Stimulated activated CD8-positive, alpha-beta memory T cell treated with anti-CD3 and anti-CD28 coated beads, Interleukin-7, amount 100 ng/mL, for 1 hour (primary cell): ENCODE results near the gene ROS1.
"Not testable (repeated sequence)": the region's sequence is repeated elsewhere in the genome, so short reads cannot be mapped to it uniquely, and the experiment has no call there.

ENCODE experiments used
- DNase-seq, 2 donors: peaks; one replicate each; pipeline ENCODE4 v3.0.0-alpha.2; 2020; ENCODE audit warnings: low read depth in 2 of 2

The ROS1 gene

DNA sequence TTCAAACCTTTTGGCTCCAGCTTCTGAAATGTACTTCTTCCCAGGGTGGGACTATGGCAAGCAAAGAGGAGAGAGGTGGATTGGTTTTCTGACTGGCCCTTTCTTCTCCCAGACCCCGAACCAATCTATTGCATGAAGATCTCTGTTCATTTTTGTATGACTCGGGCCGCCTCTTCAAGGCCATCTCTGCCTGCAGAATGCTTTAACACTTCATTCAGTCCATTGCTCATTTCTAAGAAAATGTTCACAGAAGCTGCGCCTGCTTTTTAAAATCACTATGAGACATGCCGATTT, 158.7 kb downstream of the ROS1 start:
- DNase-seq: no peak

DNA sequence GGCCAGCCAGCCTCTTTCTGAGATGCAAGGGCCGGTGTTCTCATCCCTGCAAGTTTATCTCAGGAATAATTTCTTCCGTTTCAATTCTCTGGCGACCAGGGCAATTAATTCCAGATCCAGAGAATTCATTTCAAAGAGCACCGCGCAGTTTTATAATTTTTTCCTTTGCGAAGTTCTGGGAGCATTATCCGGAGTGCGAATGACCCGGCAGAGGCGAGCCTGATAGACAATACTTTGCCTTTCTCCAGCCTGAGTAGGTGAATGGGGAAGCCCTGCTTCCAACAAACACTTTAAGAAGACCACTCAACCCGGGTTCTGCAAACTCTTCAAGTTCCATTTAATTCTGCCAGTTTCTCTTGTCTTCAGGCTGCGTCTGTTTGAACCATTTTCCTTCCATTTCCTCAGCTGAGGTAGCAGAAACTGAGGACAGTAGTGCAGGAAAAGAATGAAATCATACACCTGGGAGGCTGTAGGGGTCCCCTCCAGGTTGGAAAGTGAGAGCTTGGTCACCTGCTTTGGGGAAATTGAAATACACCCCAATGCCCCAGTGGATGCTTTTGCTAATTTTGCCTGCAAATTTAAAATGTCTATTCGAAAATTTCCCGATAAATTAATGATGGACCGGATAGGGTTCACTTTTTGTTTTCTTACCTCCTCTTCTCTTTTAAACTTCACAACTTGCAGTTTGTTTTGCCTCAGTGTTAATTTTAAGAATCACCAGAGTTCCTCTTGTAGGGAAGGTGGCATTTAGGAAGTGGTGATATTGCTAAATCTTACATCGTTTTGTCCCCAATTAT, 159.3 kb downstream of the ROS1 start:
- DNase-seq: no peak

DNA sequence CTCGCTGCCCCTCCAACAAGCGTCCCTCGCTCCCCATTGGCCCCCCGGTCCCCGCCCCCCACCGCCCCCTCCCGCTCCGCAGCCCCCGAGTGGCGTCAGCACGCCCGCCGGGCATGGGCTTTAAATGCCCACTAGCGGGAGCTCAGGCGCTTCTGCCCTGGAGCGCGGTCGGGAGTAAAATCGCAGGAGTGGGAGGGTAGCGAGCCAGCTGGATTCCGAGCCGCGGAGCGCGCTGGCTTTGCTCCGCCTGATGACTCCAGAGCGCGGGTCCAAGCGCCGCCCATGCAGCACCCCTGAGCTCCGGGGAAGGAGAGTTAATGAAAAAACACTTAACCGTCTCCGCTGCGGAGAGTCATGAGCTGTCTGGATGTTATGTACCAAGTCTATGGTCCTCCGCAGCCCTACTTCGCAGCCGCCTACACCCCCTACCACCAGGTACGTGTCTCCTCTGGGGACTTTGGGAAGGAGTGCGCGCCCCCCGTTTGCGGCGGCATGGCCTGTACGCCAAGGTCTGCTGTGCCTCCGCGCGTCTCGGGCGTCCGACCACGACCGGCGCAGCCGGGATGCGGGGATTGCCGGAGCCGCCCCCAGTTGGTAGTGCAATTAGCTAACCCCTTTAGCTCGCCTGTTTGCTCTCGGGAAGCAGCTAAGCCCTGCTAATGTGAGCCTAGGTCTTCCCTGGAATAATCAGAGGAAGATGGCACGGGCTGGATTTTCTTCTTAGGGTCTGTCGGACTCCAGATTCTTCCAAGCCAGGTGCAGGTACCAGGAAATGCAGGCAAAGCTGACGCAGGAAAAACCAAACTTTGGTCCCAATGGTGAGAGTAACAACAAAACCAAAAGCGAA, 160.1 kb downstream of the ROS1 start, which contains the start of gene VGLL2:
Gene VGLL2 (plus strand): TSS at position 149 of the 847 bp plus-strand sequence. CDS start 206 bp downstream, at position 355.
- DNase-seq: no peak

DNA sequence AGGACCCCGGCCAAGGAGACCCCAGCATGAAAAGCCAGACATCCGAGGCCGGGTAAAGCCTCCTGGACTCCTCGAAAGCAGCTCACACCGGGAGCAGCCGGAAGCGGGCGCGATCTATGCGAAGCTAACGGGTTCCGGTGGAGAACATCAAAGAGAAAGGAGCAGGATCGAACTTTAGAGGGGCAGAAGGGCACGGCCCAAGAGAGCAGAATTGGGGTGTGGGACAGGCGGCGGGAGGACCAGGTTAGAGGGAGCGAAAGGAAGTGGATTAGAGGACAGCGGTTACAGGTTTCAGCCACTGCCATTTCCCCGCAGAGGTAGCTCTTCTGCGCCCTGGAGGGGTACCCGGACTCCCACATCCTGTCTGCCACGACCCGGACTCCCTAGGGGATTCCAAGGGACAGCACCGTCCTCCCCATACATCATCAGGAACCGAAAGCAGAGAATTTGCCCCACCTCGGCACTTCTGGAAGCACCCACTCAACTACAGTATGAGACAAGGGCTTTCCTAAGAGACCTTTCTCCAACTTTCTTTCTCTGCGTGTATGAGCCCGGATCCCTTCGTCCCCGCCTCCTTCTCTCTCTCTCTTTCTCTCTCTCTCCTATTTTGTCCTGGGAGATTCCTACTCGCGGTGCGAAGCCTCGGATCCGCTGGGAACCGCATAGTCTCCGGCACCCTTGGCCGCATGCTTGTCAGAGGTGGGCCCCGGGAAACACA, 160.9 kb downstream of the ROS1 start:
- no peak for DNase-seq

DNA sequence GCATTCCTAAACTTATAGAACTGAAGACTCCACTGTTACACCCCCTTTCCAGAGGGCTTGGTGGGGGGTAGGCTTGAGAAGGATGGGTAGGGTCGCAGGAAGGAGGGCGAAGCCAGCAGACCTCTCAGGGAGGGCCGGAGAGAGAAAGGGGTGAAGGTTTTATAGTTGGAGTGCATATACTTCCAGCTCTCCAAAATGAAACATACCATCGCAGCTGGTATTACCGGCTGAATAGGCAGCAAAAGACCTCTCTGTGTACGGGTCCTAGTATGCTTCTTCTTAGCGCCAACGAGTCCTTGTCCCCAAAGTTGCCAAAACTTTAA, 161.4 kb downstream of the ROS1 start:
- DNase-seq: no peak

DNA sequence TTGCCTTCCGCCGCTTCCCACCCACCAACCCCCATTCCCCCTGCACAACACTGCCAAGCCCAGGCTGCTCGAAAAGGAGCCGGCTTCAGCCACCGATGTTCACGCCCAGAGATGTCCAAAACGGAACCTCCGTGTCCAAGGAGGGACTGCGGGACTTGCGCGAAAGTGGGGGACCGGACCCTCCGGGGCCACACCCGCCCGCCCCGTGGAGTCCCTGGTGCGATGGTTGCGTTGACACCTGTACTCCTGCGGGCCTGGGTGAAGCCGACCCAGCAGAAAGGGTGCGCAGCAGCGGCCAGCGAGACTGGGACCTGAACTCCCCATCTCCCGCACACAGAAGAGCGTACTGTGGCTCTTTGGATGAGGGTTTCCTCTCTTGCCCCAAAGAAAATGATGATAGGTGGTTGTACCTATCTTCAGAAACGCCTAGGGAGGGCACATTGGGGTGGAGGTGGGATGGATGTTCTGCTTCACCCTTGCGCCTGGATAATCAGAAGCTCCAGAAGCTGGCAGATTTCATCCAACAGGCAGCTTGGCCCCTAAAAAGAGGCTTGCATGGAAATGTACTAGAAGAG, 162.3 kb downstream of the ROS1 start:
- DNase-seq: no peak

DNA sequence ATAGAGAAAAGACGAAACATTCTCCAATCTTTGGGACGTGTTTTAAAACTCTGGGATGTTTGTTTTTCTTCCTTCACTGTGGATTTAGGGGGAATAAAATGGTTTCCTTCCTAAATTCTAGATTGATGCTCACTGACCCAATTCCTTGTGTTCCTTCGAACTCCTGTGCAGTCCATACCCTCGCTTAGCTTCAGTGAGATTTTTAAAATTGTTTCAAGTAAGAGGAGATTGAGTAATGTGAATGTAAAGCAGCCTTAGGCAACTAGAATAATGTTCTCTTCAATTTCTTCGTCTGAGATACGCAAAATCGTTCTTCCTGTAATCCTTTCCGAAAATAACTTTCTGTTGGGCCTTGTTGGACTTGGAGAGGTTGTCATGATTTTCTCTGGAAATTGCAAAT, 162.9 kb downstream of the ROS1 start:
- no peak for DNase-seq

DNA sequence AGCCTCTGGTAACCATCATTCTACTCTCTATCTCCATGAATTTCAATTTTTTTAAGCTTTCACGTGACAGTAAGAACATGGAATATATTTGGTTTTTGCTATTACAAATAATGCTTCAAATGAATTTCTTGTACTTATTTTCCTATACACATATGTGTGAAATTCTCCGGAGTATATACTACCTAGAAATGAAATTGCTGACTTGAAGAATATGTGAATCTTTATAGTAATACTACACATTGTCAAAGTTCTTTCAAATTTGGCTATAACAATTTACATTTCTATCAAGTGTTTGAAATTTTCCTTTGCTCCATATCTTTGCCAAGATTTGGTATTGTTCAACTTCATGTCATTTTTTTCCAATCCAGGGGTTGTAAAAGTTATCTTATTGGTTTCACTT, 172.0 kb downstream of the ROS1 start:
- DNase-seq: no peak

DNA sequence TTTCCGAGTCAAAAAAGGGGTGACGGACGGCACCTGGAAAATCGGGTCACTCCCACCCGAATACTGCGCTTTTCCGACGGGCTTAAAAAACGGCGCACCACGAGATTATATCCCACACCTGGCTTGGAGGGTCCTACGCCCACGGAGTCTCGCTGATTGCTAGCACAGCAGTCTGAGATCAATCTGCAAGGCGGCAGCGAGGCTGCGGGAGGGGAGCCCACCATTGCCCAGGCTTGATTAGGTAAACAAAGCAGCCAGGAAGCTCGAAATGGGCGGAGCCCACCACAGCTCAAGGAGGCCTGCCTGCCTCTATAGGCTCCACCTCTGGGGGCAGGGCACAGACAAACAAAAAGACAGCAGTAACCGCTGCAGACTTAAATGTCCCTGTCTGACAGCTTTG, 180.8 kb downstream of the ROS1 start:
- DNase-seq: not testable (repeated sequence)

DNA sequence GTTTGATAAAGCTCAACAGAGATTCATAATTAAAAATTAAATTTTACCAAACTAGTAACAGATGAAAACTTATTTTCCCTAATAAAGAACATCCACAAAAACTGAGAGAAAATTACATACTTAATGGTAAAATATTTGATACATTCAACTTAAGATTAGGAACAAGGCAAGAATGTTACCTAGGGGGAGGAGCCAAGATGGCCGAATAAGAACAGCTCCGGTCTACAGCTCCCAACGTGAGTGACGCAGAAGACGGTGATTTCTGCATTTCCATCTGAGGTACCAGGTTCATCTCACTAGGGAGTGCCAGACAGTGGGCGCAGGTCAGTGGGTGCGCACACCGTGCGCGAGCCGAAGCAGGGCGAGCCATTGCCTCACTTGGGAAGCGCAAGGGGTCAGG, 181.2 kb downstream of the ROS1 start:
- not testable (repeated sequence) for DNase-seq
